Keratinocyte (primary cell): ENCODE data around the gene GJD2.

Experiments used
- CTCF ChIP-seq, 3 experiments: IDR thresholded peaks in 1 of 3; conservative IDR thresholded peaks in 1 of 3; optimal IDR thresholded peaks in 1 of 3; 2 replicates in 2 of 3; 3 replicates in 1 of 3; pipeline versions ENCODE3 to v1.5.1; 2011; ENCODE audit warnings: low read length in 3 of 3, mild to moderate bottlenecking in 3 of 3, moderate library complexity in 2 of 3, control low read depth in 1 of 3, inconsistent platforms in 1 of 3; ENCODE audit not compliant: insufficient read depth in 2 of 3; ENCODE audit errors: extremely low read depth in 1 of 3
- EZH2 ChIP-seq: IDR thresholded peaks from one replicate; pipeline ENCODE4 v1.6.1; 2012; ENCODE audit warnings: inconsistent platforms, mild to moderate bottlenecking, low read length, moderate library complexity

GRCh38 chr15:34783991-34784390 lies 29.2 kb upstream of the GJD2 start:
- TF ChIP-seq CTCF (optimal IDR thresholded peaks at IDR 0.05 in 1 of 3, IDR thresholded peaks at IDR 0.05 in 1 of 3, conservative IDR thresholded peaks at IDR 0.05 in 1 of 3; ENCODE audit: extremely low read depth in 1 of 3, insufficient read depth in 2 of 3, low read length in 3 of 3): no peak
- TF ChIP-seq EZH2: no peak
